ENCODE results near the gene ADGRV1.

GRCh38 chr5:91150234-91150633 lies 591.6 kb downstream of the ADGRV1 start:
- TF ChIP-seq, protein P1, sequence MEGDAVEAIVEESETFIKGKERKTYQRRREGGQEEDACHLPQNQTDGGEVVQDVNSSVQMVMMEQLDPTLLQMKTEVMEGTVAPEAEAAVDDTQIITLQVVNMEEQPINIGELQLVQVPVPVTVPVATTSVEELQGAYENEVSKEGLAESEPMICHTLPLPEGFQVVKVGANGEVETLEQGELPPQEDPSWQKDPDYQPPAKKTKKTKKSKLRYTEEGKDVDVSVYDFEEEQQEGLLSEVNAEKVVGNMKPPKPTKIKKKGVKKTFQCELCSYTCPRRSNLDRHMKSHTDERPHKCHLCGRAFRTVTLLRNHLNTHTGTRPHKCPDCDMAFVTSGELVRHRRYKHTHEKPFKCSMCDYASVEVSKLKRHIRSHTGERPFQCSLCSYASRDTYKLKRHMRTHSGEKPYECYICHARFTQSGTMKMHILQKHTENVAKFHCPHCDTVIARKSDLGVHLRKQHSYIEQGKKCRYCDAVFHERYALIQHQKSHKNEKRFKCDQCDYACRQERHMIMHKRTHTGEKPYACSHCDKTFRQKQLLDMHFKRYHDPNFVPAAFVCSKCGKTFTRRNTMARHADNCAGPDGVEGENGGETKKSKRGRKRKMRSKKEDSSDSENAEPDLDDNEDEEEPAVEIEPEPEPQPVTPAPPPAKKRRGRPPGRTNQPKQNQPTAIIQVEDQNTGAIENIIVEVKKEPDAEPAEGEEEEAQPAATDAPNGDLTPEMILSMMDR (IDR thresholded peaks at IDR 0.05) = no peak
- TF ChIP-seq POLR2A (IDR thresholded peaks at IDR 0.05) = no peak
